Aorta (tissue), 5 donors: Measurements from ENCODE around the gene MARCOL. TPM values are rescaled to one million over a fixed set of nuclear protein-coding genes. Genes with fewer than 3 reads are reported as not detected.

ENCODE experiments used
- ATAC-seq: fragments of 200-7000 bp; cut with Tn5 transposase; one replicate; pipeline ENCODE4 v1.9.1; 2022; ENCODE audit warnings: moderate library complexity; ENCODE audit not compliant: low FRiP score
- DNase-seq, 2 donors: peaks; one replicate each; pipeline ENCODE4 v3.0.0-alpha.2; 2020
- H3K27ac ChIP-seq, 2 donors: one replicate each; pipeline ENCODE4 v1.5.1; 2013; ENCODE audit warnings: low read length in 2 of 2, mild to moderate bottlenecking in 2 of 2, moderate library complexity in 2 of 2, control low read depth in 1 of 2, inconsistent platforms in 1 of 2, low read depth in 1 of 2
- H3K27me3 ChIP-seq, 2 donors: one replicate each; pipeline ENCODE4 v1.6.1; 2013; ENCODE audit warnings: control low read depth in 1 of 2, low read length in 1 of 2, mild to moderate bottlenecking in 1 of 2, moderate library complexity in 1 of 2; ENCODE audit not compliant: insufficient read depth in 2 of 2, control insufficient read depth in 1 of 2
- H3K36me3 ChIP-seq, 2 donors: one replicate each; pipeline ENCODE4 v1.6.1; 2013; ENCODE audit warnings: control low read depth in 1 of 2, low read length in 1 of 2, mild to moderate bottlenecking in 1 of 2; ENCODE audit not compliant: insufficient read depth in 2 of 2, control insufficient read depth in 1 of 2
- H3K4me1 ChIP-seq, 2 donors: one replicate each; pipeline ENCODE4 v1.6.1; 2013; ENCODE audit warnings: low read length in 2 of 2, control low read depth in 1 of 2, mild to moderate bottlenecking in 1 of 2, moderate library complexity in 1 of 2; ENCODE audit not compliant: insufficient read depth in 2 of 2, control insufficient read depth in 1 of 2
- H3K4me3 ChIP-seq, 2 donors: one replicate each; pipeline ENCODE4 v1.5.1; 2013; ENCODE audit warnings: low read length in 2 of 2, control low read depth in 1 of 2, mild to moderate bottlenecking in 1 of 2
- H3K9me3 ChIP-seq: one replicate; pipeline ENCODE4 v1.6.1; 2013; ENCODE audit warnings: mild to moderate bottlenecking, low read length; ENCODE audit not compliant: control insufficient read depth
- WGBS, 2 donors: extraction: QIAGEN DNeasy Blood & Tissue Kit; methylation state at CpG; one replicate each; pipeline ENCODE4 v1.1.7; 2013; 5-methylcytosine and 5-hydroxymethylcytosine counted together
- intact Hi-C, 2 donors: fragments of 100-400 bp; cut with DNase I; formaldehyde crosslinking; loops; one replicate each; pipeline versions ENCODE4 v1.14.2 to v1.15.0; 2022
- polyA plus RNA-seq, 2 donors: library from polyadenylated mRNA; stranded (reverse); fragments of 200-250 nt; gene quantifications; one replicate each; pipeline ENCODE4 v1.2.3, GENCODE V29; 2013
- total RNA-seq, 2 donors: library from RNA; stranded (reverse); fragmentation: NEBNext Ultra II Directional; extraction: Animal tissue kit (Norgen Biotek cat#: 25700); gene quantifications; one replicate each; pipeline ENCODE4 v1.2.1, GENCODE V29; 2021
- donor health status: healthy with polysubstance abuse.
- donor health status: Bipolar disorder and iron deficiency.
- donor health status: DM: no; HTN: no; CAD: no.
- donor health status: DM: no; HTN: no; CAD: no.
- donor health status: DM: yes; HTN: yes; CAD: no.

The MARCOL gene
- total and polyA plus RNA-seq, 4 donors: not detected

- ATAC-seq (no peak), DNase-seq (no peak)
- no peaks in the 10 kb centered on the region for H3K36me3 ChIP-seq
- 47 to 55% methylated on average over 6 of the region's 6 CpGs for WGBS, 2 donors
- intact Hi-C loops: no loop called here
- no peaks in the 10 kb centered on the region for H3K27me3 ChIP-seq
- H3K9me3 ChIP-seq: no peaks in the 10 kb centered on the region
- no peaks in the 10 kb centered on the region for H3K4me1 ChIP-seq
- no peak overlapping the region for H3K4me3 ChIP-seq
- no peak overlapping the region for H3K27ac ChIP-seq
Measured at GRCh38 chr5:148290271-148291195, 52.2 kb downstream of the MARCOL start.

Other genes with a start within 250 kb of the MARCOL start
- 1 to 10 TPM in 1 of 2 donors, under 1 TPM in 1; 0.42 to 1.1 TPM for gene SPINK5, start 174.5 kb upstream of the MARCOL start, total RNA-seq
- gene SPINK5, start 174.5 kb upstream of the MARCOL start, polyA plus RNA-seq: under 1 TPM; 0.69 to 0.75 TPM
- not detected for gene SPINK14, start 70.0 kb upstream of the MARCOL start, total RNA-seq
- gene SPINK14, start 70.0 kb upstream of the MARCOL start, polyA plus RNA-seq: not detected
- gene SPINK6, start 35.5 kb upstream of the MARCOL start, total RNA-seq: not detected
- gene SPINK6, start 35.5 kb upstream of the MARCOL start, polyA plus RNA-seq: not detected
- gene SPINK13, start 30.3 kb downstream of the MARCOL start, total RNA-seq: not detected
- not detected for gene SPINK13, start 30.3 kb downstream of the MARCOL start, polyA plus RNA-seq
- gene SPINK7, start 73.9 kb downstream of the MARCOL start, total RNA-seq: not detected
- gene SPINK7, start 73.9 kb downstream of the MARCOL start, polyA plus RNA-seq: 1 to 10 TPM in 1 of 2 donors, not detected in 1; 1.6 TPM
- under 1 TPM in 1 of 2 donors, not detected in 1; 0.90 TPM for gene SPINK9, start 97.0 kb downstream of the MARCOL start, total RNA-seq
- not detected for gene SPINK9, start 97.0 kb downstream of the MARCOL start, polyA plus RNA-seq
- gene FBXO38, start 145.4 kb downstream of the MARCOL start, total RNA-seq: 10 to 100 TPM; 51.1 to 64.4 TPM
- 10 to 100 TPM in 1 of 2 donors, 1 to 10 TPM in 1; 6.0 to 24.6 TPM for gene FBXO38, start 145.4 kb downstream of the MARCOL start, polyA plus RNA-seq